Left forelimb (tissue), 1 donor: ENCODE measurements around the gene CETP.
"Not testable (repeated sequence)": the region's sequence is repeated elsewhere in the genome, so short reads cannot be mapped to it uniquely, and the experiment has no call there.

Experiments
- DNase-seq: peaks from one replicate; pipeline ENCODE4 v3.0.0-alpha.2; 2018; ENCODE audit warnings: low spot score

CETP gene

GRCh38 chr16:56998861-56999260, 37.1 kb downstream of the CETP start:
- DNase-seq = peak; percentile 28

DNA sequence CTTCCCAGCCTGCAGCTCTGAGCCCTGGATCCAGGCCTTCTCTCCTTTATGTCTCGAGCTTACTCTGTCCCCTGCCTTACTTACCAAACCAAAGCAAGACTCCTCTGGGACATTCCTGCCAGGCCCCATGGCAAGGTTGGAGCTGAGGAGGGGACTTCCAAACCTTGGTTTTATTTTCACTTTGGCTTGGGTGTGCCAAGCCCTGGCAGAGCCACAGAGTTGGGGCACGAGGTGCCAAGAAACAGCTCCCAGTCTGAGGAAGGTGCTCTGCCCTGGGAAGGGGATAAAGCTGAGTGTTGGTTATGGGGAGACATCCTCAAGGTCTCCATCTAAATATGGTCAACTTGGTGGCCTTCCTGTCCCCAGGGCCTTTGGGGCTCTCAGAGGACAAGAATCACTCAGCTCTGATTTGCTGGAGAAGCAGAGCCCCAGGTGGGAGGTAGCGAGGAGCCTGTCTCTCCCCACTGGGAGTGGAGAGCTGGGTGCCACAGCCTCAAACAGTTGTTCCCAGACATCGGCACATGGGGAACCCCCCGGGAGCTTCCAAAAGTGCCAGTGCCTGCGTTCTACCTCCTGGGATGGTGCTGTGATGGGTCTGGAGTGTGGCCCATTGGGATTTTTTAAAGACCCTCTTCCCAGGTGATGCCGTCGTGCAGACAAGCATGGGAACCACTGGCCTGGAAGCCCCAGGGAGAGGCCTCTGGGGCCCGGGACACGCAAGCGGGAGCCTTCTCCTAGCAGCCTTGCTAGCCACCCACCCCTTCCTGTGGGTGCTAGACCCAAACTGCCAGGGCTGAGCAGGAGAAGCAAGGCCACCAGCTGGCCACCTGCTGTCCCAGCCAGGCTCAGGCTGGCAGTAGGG, 37.9 kb downstream of the CETP start:
- DNase-seq = no peak

DNA sequence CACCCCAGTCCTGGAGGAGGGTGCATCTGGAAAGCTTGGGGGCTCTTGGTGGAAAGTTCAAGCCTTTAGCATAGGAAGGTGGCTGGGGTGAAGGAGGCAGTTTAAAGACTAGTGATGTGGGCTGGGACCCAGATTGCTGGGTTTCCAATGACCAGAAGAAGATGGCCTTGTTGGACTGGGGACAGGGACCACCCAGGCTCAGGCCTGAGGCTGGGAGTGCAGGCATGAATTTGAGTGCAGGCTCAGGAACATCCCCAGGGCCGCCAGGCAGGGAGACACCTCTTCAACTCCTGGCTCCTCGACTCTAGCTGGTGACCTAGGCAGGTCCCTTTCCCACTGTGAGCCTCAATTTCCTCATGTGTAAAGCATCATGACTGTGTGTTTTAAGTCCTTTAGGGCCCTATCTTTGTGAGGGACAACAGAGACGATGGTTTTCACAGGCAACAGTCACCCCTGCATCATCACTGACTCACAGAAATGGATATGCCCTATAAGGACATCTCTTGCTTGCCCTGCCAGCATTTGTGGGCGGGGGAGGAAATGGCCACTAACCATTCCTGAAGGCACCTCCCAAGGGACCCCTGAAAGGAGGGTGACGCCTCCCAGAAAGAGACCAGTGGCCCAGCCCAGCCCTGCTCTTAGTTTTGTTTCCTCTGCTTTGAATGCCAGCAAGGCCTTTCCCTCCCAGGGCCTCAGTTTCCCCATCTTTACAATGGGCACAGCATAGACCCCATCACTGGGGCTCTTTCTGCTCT, 38.7 kb downstream of the CETP start:
- DNase-seq = no peak

DNA sequence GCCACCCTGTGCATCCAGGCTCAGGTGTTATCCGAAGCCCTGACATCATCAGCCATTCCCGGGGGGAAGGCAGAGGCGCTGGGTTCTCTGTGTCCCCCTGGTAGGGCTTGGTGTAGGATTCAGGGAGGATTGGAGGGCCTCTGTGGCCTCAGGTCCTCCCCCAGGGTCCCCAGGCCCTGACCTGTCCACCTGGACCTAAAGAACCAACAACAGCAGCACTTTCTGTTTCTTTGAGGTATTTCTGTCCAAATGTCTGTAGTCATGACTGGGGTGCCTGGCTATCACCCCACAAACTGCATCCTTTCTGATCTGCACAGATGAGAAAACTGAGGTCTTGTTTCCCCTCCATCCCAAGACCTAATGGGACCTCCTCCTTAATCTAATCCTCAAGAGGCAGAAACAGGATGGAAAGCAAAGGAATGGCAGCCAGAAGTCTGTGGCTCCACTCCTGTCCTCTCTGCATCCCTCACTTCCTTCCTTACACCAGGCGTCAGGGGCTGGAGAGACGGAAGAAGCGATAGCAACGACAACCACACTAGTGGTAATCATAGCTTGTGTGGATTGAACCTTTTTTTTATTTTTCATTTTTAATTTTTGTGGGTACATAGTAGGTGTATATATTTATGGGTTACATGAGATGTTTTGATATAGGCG, 39.4 kb downstream of the CETP start:
- no peak for DNase-seq

GRCh38 chr16:57003439-57004386, 42.0 kb downstream of the CETP start:
- DNase-seq = peak; percentile 55

DNA sequence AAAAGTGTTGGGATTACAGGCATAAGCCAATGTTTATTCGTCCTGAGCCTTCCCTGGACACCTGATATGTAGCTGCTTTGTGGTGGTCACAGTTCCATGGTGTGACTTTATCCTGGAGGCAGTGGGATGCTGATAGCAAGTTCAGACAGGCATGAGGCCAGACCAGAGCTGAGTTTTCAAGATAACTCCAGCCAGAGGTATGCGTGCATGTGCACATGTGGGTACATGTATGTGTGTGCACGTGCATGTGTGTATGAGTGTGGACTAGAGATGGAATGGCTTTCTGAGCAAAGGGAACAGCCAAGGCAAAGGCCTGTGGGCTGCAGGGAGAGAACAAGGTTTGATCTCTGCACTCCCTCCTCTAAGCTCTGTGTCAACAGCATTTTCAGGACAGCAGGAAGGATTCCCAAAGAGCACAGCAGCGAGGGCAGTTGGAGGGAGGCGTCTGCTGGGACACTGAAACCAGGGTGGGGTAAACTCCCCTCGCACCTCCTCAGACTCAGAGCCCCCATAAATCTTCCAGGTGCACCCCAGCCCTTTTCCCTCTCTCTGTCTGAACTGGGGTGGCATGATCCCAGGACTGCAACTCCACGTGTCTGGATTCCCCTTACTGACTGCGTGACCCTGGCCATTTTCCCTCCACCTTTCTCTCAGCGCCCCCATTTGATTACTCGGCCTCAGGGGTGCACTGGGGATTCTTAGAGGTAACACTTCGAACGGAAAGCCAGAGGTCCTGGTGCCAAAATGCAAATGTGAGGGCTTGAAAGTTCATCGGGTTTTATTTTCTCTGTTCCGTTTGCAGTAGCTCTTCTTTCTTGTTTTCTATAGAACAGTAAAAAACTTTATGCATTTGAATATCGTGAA, 42.9 kb downstream of the CETP start:
- no peak for DNase-seq

GRCh38 chr16:57005597-57005996, 43.8 kb downstream of the CETP start:
- not testable (repeated sequence) for DNase-seq

GRCh38 chr16:57007050-57007449, 45.3 kb downstream of the CETP start:
- DNase-seq = no peak

DNA sequence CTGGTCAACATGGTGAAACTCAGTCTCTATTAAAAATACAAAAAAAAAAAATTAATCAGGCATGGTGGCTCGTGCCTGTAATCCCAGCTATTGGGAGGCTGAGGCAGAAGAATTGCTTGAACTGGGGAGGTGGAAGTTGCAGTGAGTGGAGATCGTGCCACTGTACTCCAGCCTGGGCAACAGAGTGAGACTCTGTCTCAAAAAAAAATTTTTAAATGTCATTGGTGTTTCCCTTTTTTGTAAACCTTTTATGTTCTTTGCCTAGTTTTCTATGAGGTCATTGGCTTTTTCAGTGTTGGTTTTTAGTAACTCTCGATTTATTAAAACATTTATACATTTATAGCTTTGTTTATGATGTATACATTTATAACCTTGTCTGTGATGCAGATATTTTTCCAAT, 45.8 kb downstream of the CETP start:
- no peak for DNase-seq

GRCh38 chr16:57008440-57008839, 46.7 kb downstream of the CETP start:
- no peak for DNase-seq

- DNase-seq = no peak
Measured at GRCh38 chr16:57009643-57010170, 48.0 kb downstream of the CETP start.

DNA sequence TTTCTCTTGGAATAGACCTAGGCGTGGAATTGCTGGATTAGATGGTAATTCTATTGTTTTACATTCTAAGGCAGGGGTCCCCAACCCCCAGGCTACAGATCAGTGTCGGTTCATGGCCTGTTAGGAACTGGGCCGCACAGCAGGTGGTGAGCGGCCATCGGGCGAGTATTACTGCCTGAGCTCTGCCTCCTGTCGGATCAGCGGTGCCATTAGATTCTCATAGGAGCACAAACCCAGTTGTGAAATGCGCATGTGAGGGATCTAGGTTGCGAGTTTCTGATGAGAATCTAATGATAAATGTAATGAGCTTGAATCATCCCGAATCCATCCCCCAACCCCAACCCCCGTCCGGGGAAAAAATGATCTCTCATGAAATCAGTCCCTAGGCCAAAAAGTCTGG, 50.6 kb downstream of the CETP start:
- no peak for DNase-seq

GRCh38 chr16:57013229-57013628, 51.5 kb downstream of the CETP start:
- no peak for DNase-seq

- no peak for DNase-seq
Measured at GRCh38 chr16:57013902-57014301, 52.2 kb downstream of the CETP start.

DNA sequence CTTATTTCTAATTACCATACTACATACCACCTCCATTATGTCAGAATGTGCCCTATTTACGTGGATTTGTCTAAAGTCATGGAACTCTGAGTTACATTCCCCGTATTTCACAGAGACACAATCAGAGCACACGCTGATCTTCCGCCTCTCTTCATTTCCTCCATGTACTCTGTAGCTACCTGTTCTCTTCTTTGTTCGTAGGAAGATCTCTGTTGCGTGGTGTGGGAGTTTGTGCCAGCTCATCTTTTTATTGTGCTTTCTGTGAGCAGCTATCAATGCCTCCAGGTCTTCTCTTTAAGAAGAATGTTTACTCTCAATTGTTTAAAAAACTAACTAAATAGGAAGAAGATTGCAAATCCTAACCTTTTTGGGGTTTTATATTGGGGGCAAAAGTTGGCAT, 54.6 kb downstream of the CETP start:
- DNase-seq = no peak

GRCh38 chr16:57016831-57017230, 55.1 kb downstream of the CETP start:
- DNase-seq = no peak

DNA sequence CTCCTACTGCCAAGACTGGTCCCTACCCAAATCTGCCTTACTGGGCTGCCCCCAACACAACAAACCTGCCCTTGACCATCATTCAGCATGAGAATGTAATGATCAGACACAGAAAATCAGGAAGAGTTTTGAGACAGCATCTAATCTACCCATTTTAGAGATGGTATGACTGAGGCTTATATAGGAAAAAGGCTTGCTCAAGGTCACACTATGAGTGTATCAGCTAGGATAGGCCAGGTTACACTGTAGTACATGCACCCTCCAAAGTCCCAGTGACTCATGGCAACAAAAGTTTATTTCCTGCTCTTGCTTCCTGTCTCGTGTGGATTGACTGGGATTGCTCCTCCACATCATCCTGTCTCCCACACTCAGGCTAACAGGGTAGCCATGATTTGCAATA, 55.5 kb downstream of the CETP start:
- DNase-seq = no peak

- no peak for DNase-seq
Measured at GRCh38 chr16:57019746-57020145, 58.0 kb downstream of the CETP start.

- no peak for DNase-seq
Measured at GRCh38 chr16:57020651-57021050, 58.9 kb downstream of the CETP start.

DNA sequence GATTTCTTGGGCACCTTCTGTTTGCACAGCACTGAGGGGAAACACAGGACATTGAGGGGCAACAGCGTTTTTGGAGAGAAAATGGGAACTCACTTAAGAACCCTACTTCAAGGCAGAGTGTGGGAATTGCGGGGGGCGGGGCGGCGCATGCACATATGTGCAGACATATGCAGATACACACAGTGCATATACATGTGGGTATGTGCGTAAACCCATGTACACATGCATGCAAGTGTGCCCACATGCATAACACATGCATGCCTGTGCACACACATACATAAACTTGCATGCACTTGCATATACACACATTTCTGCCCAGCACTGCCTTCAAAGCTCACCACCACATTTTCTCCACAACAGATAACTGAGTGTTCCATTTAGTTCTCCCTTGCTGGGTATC, 60.0 kb downstream of the CETP start:
- no peak for DNase-seq
